HepG2 (cell line): Measurements from ENCODE around the gene DGKG. TPM values are rescaled to one million over a fixed set of nuclear protein-coding genes. Genes with fewer than 3 reads are reported as not detected.

ENCODE experiments used
- CENPX ChIP-seq: sonication (generic); formaldehyde crosslinking; IDR thresholded peaks from 2 replicates; pipeline ENCODE4 v1.9.0; 2021; ENCODE audit warnings: mild to moderate bottlenecking, missing genetic modification reagents, moderate library complexity
- EP300 ChIP-seq, 3 experiments: sonication (generic) in 1 of 3; formaldehyde crosslinking in 1 of 3; IDR thresholded peaks; 2 replicates each; pipeline versions ENCODE4 v1.5.1 to v1.6.1; 2011 to 2020; ENCODE audit warnings: low read depth in 2 of 3, low read length in 2 of 3, borderline replicate concordance in 1 of 3, improper control_type of control experiment in 1 of 3, mild to moderate bottlenecking in 1 of 3, missing genetic modification reagents in 1 of 3, moderate library complexity in 1 of 3
- GFI1 ChIP-seq: sonication (generic); formaldehyde crosslinking; IDR thresholded peaks from 2 replicates; pipeline ENCODE4 v1.5.0; 2020; ENCODE audit warnings: missing genetic modification reagents, mild to moderate bottlenecking, borderline replicate concordance
- HNF4A ChIP-seq: sonication (generic); formaldehyde crosslinking; IDR thresholded peaks from 2 replicates; pipeline ENCODE4 v1.4.0; 2020; ENCODE audit warnings: missing genetic modification reagents
- HNF4G ChIP-seq, 2 experiments: sonication (generic) in 1 of 2; formaldehyde crosslinking in 1 of 2; IDR thresholded peaks; 2 replicates each; pipeline versions ENCODE4 v1.4.0 to v1.6.1; 2011 to 2020; ENCODE audit warnings: borderline replicate concordance in 2 of 2, low read depth in 2 of 2, mild to moderate bottlenecking in 2 of 2, low read length in 1 of 2, missing genetic modification reagents in 1 of 2, moderate library complexity in 1 of 2
- ISL2 ChIP-seq: sonication (generic); formaldehyde crosslinking; IDR thresholded peaks from 2 replicates; pipeline ENCODE4 v1.5.0; 2020; ENCODE audit warnings: missing genetic modification reagents
- NFIC ChIP-seq: IDR thresholded peaks from 2 replicates; pipeline ENCODE4 v1.6.1; 2012; ENCODE audit warnings: mild to moderate bottlenecking, low read length, inconsistent platforms
- NR2F1 ChIP-seq, 2 experiments: fragments of 450-650 bp in 1 of 2; formaldehyde crosslinking in 1 of 2; IDR thresholded peaks; 2 replicates each; pipeline versions ENCODE4 v1.5.0 to v1.6.1; 2016 to 2020; ENCODE audit warnings: mild to moderate bottlenecking in 1 of 2, missing compliant biosample characterization in 1 of 2, missing genetic modification reagents in 1 of 2, moderate library complexity in 1 of 2
- PAXIP1 ChIP-seq: sonication (generic); formaldehyde crosslinking; conservative IDR thresholded peaks from 2 replicates; pipeline ENCODE4 v1.4.0; 2020; ENCODE audit warnings: mild to moderate bottlenecking, missing genetic modification reagents, moderate library complexity
- PLRG1 ChIP-seq: fragments of 450-650 bp; conservative IDR thresholded peaks from 2 replicates; pipeline ENCODE4 v1.6.1; 2016
- RARA ChIP-seq: IDR thresholded peaks from 2 replicates; pipeline ENCODE4 v1.6.1; 2016; ENCODE audit warnings: missing genetic modification reagents, missing compliant biosample characterization
- RXRA ChIP-seq: sonication (generic); formaldehyde crosslinking; IDR thresholded peaks from 2 replicates; pipeline ENCODE4 v1.5.1; 2020; ENCODE audit warnings: missing genetic modification reagents
- ZNF326 ChIP-seq: sonication (generic); formaldehyde crosslinking; IDR thresholded peaks from 2 replicates; pipeline ENCODE4 v1.4.0; 2020; ENCODE audit warnings: missing genetic modification reagents, borderline replicate concordance
- ZNF496 ChIP-seq: sonication (generic); formaldehyde crosslinking; IDR thresholded peaks from 2 replicates; pipeline ENCODE4 v1.8.1; 2023; ENCODE audit warnings: mild to moderate bottlenecking, moderate library complexity, missing genetic modification reagents; ENCODE audit not compliant: insufficient replicate concordance
- ZNF580 ChIP-seq: IDR thresholded peaks from 2 replicates; pipeline ENCODE4 v1.6.1; 2016; ENCODE audit warnings: low read depth, borderline replicate concordance
- ZNF615 ChIP-seq: sonication (generic); formaldehyde crosslinking; IDR thresholded peaks from 2 replicates; pipeline ENCODE4 v1.5.0; 2020; ENCODE audit warnings: mild to moderate bottlenecking, missing genetic modification reagents, borderline replicate concordance
- ZNF678 ChIP-seq: sonication (generic); formaldehyde crosslinking; IDR thresholded peaks from 2 replicates; pipeline ENCODE4 v1.4.0; 2020; ENCODE audit warnings: mild to moderate bottlenecking, missing genetic modification reagents
- polyA plus RNA-seq, 8 experiments: library from polyadenylated mRNA; depleted of rRNA in 3 of 8; stranded (reverse) in 7 of 8; unstranded in 1 of 8; fragments of >200 nt; fragmentation: Illumina TruSeq in 4 of 8; extraction: Trizol in 4 of 8; gene quantifications; 2 replicates each; pipeline versions ENCODE4 v1.2.1 to v1.2.3, GENCODE V29; 2011 to 2016; ENCODE audit warnings: low read depth in 4 of 8, missing spikeins in 1 of 8, mixed read lengths in 1 of 8; ENCODE audit not compliant: insufficient read depth in 1 of 8
- total RNA-seq, 5 experiments: library from RNA; depleted of rRNA; stranded (reverse); fragments of >200 nt; fragmentation: Illumina TruSeq; extraction: Trizol; gene quantifications; 2 replicates each; pipeline ENCODE4 v1.2.3, GENCODE V29; 2016; ENCODE audit warnings: low read depth in 1 of 5
- TF ChIP-seq, protein P1 (sequence below): sonication (generic); formaldehyde crosslinking; IDR thresholded peaks from 2 replicates; pipeline ENCODE4 v1.8.0; 2022; ENCODE audit warnings: mild to moderate bottlenecking, missing genetic modification reagents; ENCODE audit not compliant: insufficient replicate concordance
- TF ChIP-seq, protein P2 (sequence below): sonication (generic); formaldehyde crosslinking; IDR thresholded peaks from 2 replicates; pipeline ENCODE4 v1.4.0; 2020; ENCODE audit warnings: missing genetic modification reagents
- TF ChIP-seq, protein P3 (sequence below): sonication (generic); formaldehyde crosslinking; IDR thresholded peaks from 2 replicates; pipeline ENCODE4 v1.5.0; 2020; ENCODE audit warnings: mild to moderate bottlenecking, low read depth, missing genetic modification reagents, borderline replicate concordance

Gene DGKG
- total and polyA plus RNA-seq, 2 of the 13 experiments (the other 11 are each of a cell fraction or from before 2014, with no cell fraction given), result 3.8 to 6.2 TPM

DNA sequence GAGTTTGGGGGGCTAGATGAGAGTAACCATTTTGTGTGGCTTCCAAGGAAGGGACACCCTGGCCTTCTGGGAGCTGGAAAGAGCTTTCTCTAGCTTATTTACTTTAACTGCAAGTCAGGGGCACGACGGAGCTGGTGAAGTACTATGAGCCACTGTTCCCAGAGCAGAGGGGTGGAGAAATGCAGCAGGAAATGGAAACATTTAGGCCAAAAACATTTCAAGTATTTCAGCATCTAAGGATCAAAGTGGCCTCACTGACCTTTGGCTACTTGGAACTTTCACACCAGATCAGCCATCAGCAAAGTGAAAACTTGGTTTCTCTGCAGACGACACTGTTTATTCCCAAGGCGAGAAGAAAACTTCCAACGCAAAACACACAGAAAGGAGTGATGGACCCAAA lies 7.9 kb downstream of the DGKG start (continued):
- peak; percentile 81 for TF ChIP-seq PAXIP1 (CRISPR knock-in tag)
- TF ChIP-seq ZNF615 (CRISPR knock-in tag), result peak; percentile 55; the same call in 1 of the 2 replicates
- TF ChIP-seq NFIC, result peak; percentile 53; the same call in 1 of the 2 replicates
- no peak for TF ChIP-seq RXRA (CRISPR knock-in tag)
- TF ChIP-seq, protein P1, sequence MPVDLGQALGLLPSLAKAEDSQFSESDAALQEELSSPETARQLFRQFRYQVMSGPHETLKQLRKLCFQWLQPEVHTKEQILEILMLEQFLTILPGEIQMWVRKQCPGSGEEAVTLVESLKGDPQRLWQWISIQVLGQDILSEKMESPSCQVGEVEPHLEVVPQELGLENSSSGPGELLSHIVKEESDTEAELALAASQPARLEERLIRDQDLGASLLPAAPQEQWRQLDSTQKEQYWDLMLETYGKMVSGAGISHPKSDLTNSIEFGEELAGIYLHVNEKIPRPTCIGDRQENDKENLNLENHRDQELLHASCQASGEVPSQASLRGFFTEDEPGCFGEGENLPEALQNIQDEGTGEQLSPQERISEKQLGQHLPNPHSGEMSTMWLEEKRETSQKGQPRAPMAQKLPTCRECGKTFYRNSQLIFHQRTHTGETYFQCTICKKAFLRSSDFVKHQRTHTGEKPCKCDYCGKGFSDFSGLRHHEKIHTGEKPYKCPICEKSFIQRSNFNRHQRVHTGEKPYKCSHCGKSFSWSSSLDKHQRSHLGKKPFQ (CRISPR knock-in tag), result no peak
- TF ChIP-seq ZNF678 (CRISPR knock-in tag), result no peak
- no peak for TF ChIP-seq ZNF496 (CRISPR knock-in tag)
- peak in 1 of 2 experiments; percentile 74; a peak in 1 of 4 replicates for TF ChIP-seq EP300 (IDR thresholded peaks at IDR 0.05; ENCODE audit: low read depth in 2 of 2, low read length in 2 of 2)
- no peak for TF ChIP-seq EP300 (CRISPR knock-in tag; IDR thresholded peaks at IDR 0.05; ENCODE audit: borderline replicate concordance)
- TF ChIP-seq HNF4A (CRISPR knock-in tag), result peak; percentile 43; the same call in 1 of the 2 replicates
- no peak for TF ChIP-seq CENPX (CRISPR knock-in tag)
- TF ChIP-seq, protein P2, sequence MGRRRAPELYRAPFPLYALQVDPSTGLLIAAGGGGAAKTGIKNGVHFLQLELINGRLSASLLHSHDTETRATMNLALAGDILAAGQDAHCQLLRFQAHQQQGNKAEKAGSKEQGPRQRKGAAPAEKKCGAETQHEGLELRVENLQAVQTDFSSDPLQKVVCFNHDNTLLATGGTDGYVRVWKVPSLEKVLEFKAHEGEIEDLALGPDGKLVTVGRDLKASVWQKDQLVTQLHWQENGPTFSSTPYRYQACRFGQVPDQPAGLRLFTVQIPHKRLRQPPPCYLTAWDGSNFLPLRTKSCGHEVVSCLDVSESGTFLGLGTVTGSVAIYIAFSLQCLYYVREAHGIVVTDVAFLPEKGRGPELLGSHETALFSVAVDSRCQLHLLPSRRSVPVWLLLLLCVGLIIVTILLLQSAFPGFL (CRISPR knock-in tag), result no peak
- peak in 1 of 2 experiments; percentile 67; a peak in 2 of 4 replicates for TF ChIP-seq NR2F1 (CRISPR knock-in tag; IDR thresholded peaks at IDR 0.05)
- TF ChIP-seq GFI1 (CRISPR knock-in tag), result peak; percentile 55; the same call in 1 of the 2 replicates
- TF ChIP-seq ZNF580, result no peak
- TF ChIP-seq ISL2 (CRISPR knock-in tag), result 0 out of 2 replicates have a peak, but pooled peaks have one; percentile 27
- TF ChIP-seq, protein P3, sequence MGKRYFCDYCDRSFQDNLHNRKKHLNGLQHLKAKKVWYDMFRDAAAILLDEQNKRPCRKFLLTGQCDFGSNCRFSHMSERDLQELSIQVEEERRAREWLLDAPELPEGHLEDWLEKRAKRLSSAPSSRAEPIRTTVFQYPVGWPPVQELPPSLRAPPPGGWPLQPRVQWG (CRISPR knock-in tag), result no peak
- no peak for TF ChIP-seq PLRG1
- 0 out of 2 replicates have a peak, but pooled peaks have one; percentile 20 for TF ChIP-seq RARA
- peak; percentile 59; the same call in 1 of the 2 replicates for TF ChIP-seq HNF4G (IDR thresholded peaks at IDR 0.05; ENCODE audit: borderline replicate concordance, low read depth, low read length)
- TF ChIP-seq HNF4G (CRISPR knock-in tag; IDR thresholded peaks at IDR 0.05; ENCODE audit: borderline replicate concordance, low read depth), result no peak; the same call in 1 of the 2 replicates
- TF ChIP-seq ZNF326 (CRISPR knock-in tag), result no peak
